Lung (tissue), 12 donors: ENCODE data around the gene XRCC3. TPM values are rescaled to one million over a fixed set of nuclear protein-coding genes. Genes with fewer than 3 reads are reported as not detected.

Experiments
- ATAC-seq: fragments of 200-7000 bp; cut with Tn5 transposase; one replicate; pipeline ENCODE4 v1.9.1; 2020; ENCODE audit warnings: moderate number of reproducible peaks; ENCODE audit not compliant: insufficient read depth, low FRiP score
- DNase-seq, 3 donors: peaks; one replicate each; pipeline ENCODE4 v3.0.0-alpha.2; 2013 to 2017
- H3K27ac ChIP-seq, 2 donors: one replicate each; pipeline ENCODE4 v1.5.1; 2013; ENCODE audit warnings: mild to moderate bottlenecking in 2 of 2, moderate library complexity in 2 of 2, control low read depth in 1 of 2, inconsistent platforms in 1 of 2, low read depth in 1 of 2, low read length in 1 of 2
- H3K27me3 ChIP-seq, 3 donors: one replicate each; pipeline ENCODE4 v1.5.1; 2013; ENCODE audit warnings: low read length in 2 of 3; ENCODE audit not compliant: control insufficient read depth in 3 of 3, insufficient read depth in 3 of 3
- H3K36me3 ChIP-seq, 4 donors: one replicate each; pipeline ENCODE4 v1.5.1; 2013; ENCODE audit warnings: low read length in 4 of 4, mild to moderate bottlenecking in 1 of 4, moderate library complexity in 1 of 4; ENCODE audit not compliant: control insufficient read depth in 4 of 4, insufficient read depth in 4 of 4
- H3K4me1 ChIP-seq, 5 donors: one replicate each; pipeline ENCODE4 v1.5.1; 2013; ENCODE audit warnings: low read length in 5 of 5, mild to moderate bottlenecking in 2 of 5, moderate library complexity in 1 of 5; ENCODE audit not compliant: control insufficient read depth in 5 of 5, insufficient read depth in 5 of 5
- H3K4me3 ChIP-seq: one replicate; pipeline ENCODE4 v1.5.1; 2013; ENCODE audit warnings: mild to moderate bottlenecking, control low read depth, moderate library complexity
- H3K9ac ChIP-seq, 2 donors: one replicate each; pipeline ENCODE4 v1.5.1; 2013; ENCODE audit warnings: low read length in 2 of 2, control low read depth in 1 of 2; ENCODE audit not compliant: insufficient read depth in 1 of 2
- H3K9me3 ChIP-seq, 4 donors: one replicate each; pipeline ENCODE4 v1.5.1; 2013; ENCODE audit warnings: low read length in 3 of 4, mild to moderate bottlenecking in 1 of 4, moderate library complexity in 1 of 4; ENCODE audit not compliant: control insufficient read depth in 4 of 4, insufficient read depth in 3 of 4
- WGBS, 2 donors: extraction: QIAGEN DNeasy Blood & Tissue Kit; methylation state at CpG; one replicate each; pipeline ENCODE4 v1.1.7; 2013; 5-methylcytosine and 5-hydroxymethylcytosine counted together
- polyA plus RNA-seq, 2 donors: library from polyadenylated mRNA; stranded (reverse); fragments of 200-250 nt; gene quantifications; one replicate each; pipeline ENCODE4 v1.2.1, GENCODE V29; 2013
- total RNA-seq, 2 donors: library from RNA; depleted of rRNA in 1 of 2; stranded (reverse); fragments of >200 nt in 1 of 2; gene quantifications; one replicate each; pipeline ENCODE4 v1.2.1, GENCODE V29; 2014 to 2021
- TF ChIP-seq, protein P1 (sequence below): IDR thresholded peaks from 2 replicates; pipeline ENCODE4 v1.5.1; 2012; ENCODE audit warnings: mild to moderate bottlenecking; ENCODE audit errors: control extremely low read depth, extremely low read depth
- donor health status: control.
- donor health status: control.
- donor health status: Bipolar disorder and iron deficiency.
- donor health status: healthy.
- donor health status: DM: yes; HTN: yes; CAD: no.

The XRCC3 gene
- total and polyA plus RNA-seq, 4 donors: 4.4 to 10.4 (median 6.0) TPM

DNA sequence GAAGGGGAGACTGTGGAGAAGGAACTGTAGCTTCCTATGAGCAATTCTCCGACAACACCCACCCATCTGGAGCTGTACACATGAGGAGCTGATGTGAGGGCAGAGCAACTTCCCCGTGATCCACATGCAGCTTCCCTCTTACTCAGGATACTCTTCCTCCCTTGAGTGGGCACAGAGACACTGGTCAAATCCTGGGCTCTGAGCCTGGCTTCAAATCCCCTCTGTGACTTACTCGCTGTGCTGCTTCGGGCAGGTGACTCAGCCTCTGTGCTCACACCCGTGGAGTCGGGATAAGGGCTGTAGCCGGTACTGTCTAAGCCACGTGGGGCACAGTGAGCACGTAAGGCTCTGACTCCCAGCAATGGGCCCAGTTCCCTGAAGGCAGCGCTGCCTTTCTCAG lies 31.4 kb upstream of the XRCC3 start:
- Histone ChIP-seq H3K27me3 (no peaks in the 10 kb centered on the region), H3K4me3 (no peak overlapping the region), H3K4me1 (no peaks in the 10 kb centered on the region), H3K9ac (no peak overlapping the region), H3K36me3 (peaks cover 0 to 36% (median 4%) of the 10 kb centered on the region in 4 donors), H3K9me3 (no peaks in the 10 kb centered on the region), H3K27ac (no peak overlapping the region)
- no peak for ATAC-seq
- TF ChIP-seq, protein P1, sequence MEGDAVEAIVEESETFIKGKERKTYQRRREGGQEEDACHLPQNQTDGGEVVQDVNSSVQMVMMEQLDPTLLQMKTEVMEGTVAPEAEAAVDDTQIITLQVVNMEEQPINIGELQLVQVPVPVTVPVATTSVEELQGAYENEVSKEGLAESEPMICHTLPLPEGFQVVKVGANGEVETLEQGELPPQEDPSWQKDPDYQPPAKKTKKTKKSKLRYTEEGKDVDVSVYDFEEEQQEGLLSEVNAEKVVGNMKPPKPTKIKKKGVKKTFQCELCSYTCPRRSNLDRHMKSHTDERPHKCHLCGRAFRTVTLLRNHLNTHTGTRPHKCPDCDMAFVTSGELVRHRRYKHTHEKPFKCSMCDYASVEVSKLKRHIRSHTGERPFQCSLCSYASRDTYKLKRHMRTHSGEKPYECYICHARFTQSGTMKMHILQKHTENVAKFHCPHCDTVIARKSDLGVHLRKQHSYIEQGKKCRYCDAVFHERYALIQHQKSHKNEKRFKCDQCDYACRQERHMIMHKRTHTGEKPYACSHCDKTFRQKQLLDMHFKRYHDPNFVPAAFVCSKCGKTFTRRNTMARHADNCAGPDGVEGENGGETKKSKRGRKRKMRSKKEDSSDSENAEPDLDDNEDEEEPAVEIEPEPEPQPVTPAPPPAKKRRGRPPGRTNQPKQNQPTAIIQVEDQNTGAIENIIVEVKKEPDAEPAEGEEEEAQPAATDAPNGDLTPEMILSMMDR: no peak
- 91 to 92% methylated on average over 10 of the region's 10 CpGs for WGBS, 2 donors
- no peak for DNase-seq

GRCh38 chr14:103745424-103745823 lies 30.2 kb upstream of the XRCC3 start:
- Histone ChIP-seq H3K27me3 (no peaks in the 10 kb centered on the region), H3K4me1 (no peaks in the 10 kb centered on the region), H3K9ac (no peak overlapping the region), H3K36me3 (peaks cover 0 to 34% (median 2%) of the 10 kb centered on the region in 4 donors), H3K9me3 (no peaks in the 10 kb centered on the region), H3K27ac (no peak overlapping the region), H3K4me3 (no peak overlapping the region)
- DNase-seq: no peak
- WGBS, 2 donors: 80 to 87% methylated on average over 5 of the region's 5 CpGs
- TF ChIP-seq, protein P1: no peak
- ATAC-seq: no peak

- Histone ChIP-seq H3K9me3 (no peaks in the 10 kb centered on the region), H3K9ac (no peak overlapping the region), H3K27me3 (no peaks in the 10 kb centered on the region), H3K4me3 (no peak overlapping the region), H3K36me3 (peaks cover 0 to 40% (median 5%) of the 10 kb centered on the region in 4 donors), H3K27ac (no peak overlapping the region), H3K4me1 (no peaks in the 10 kb centered on the region)
- ATAC-seq: no peak
- WGBS, 2 donors: 88 to 89% methylated on average over 15 of the region's 15 CpGs
- DNase-seq: no peak
- TF ChIP-seq, protein P1: no peak
Measured at GRCh38 chr14:103744621-103745395, 29.6 kb upstream of the XRCC3 start.
